Calu3 (cell line): ENCODE data around the gene MED23. TPM values are rescaled to one million over a fixed set of nuclear protein-coding genes. Genes with fewer than 3 reads are reported as not detected.

Source experiments
- BruUV-seq: library from RNA; stranded (reverse); fragments of 400-500 nt; replicated peaks from 2 replicates; lab custom pipeline; 2021; lab: Mats Ljungman, UMichigan
- CTCF ChIA-PET: fragments of 300-600 bp; sonication (Branson Sonifier 250); formaldehyde crosslinking; loops from one replicate; lab custom pipeline; 2022; ENCODE audit warnings: antibody characterized with exemption; lab: Charles Lee
- DNase-seq: peaks from one replicate; pipeline ENCODE4 v3.0.0; 2022
- H3K27ac Mint-ChIP-seq: one replicate; pipeline ENCODE4 v1.8.0; 2022; ENCODE audit warnings: mixed read lengths; ENCODE audit not compliant: unreplicated experiment
- H3K27me3 Mint-ChIP-seq: one replicate; pipeline ENCODE4 v1.8.0; 2022; ENCODE audit warnings: mixed read lengths; ENCODE audit not compliant: unreplicated experiment
- H3K36me3 Mint-ChIP-seq: one replicate; pipeline ENCODE4 v1.8.0; 2022; ENCODE audit warnings: mild to moderate bottlenecking, moderate library complexity, mixed read lengths; ENCODE audit not compliant: insufficient read depth, unreplicated experiment
- H3K4me1 Mint-ChIP-seq: one replicate; pipeline ENCODE4 v1.8.0; 2022; ENCODE audit warnings: mild to moderate bottlenecking, low read depth, mixed read lengths; ENCODE audit not compliant: unreplicated experiment
- H3K4me3 Mint-ChIP-seq: one replicate; pipeline ENCODE4 v1.8.0; 2022; ENCODE audit warnings: mild to moderate bottlenecking, low read depth, moderate library complexity, mixed read lengths; ENCODE audit not compliant: unreplicated experiment
- H3K9me3 Mint-ChIP-seq: one replicate; pipeline ENCODE4 v1.8.0; 2022; ENCODE audit warnings: low read depth, mixed read lengths; ENCODE audit not compliant: unreplicated experiment
- intact Hi-C: fragments of 100-400 bp; cut with micrococcal nuclease; formaldehyde crosslinking; loops from one replicate; pipeline ENCODE4 v1.10.0; 2022; ENCODE audit not compliant: unreplicated experiment
- total RNA-seq: library from RNA; stranded (reverse); gene quantifications from 2 replicates; pipeline ENCODE4 v1.2.3, GENCODE V29; 2022
- TF ChIP-seq, protein P1 (sequence below): fragments of 200-600 bp; IDR thresholded peaks from one replicate; pipeline ENCODE4 v1.8.0; 2022; ENCODE audit warnings: antibody characterized with exemption; ENCODE audit not compliant: unreplicated experiment

MED23 gene
- total RNA-seq, 1 experiment from 2014 or later: 31.0 TPM

DNA sequence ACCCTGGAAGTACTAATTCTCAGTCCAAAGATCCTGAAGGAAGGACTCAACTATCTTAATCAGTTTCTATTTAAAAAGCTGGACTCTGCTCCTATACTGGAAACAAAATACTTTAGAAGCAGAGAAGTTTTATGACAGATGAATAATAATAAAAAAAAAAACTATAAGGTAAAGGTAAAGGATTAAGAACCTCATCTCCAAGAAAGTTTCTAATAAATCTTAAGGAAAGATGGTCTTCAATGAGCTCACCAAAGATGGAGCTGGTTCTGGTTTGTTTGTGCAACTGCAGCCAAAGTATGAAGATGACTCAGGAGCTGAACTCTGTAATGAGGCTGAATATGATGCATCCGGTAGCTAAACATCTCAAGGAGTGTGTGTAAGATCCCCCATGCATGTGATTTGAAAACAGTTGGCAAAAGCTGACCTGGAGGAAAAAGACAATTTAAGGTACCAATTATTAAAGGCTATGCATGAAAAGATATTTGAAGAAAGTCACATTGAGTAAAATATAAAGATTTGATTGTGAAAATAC lies 25.2 kb downstream of the MED23 start:
- H3K4me1 Mint-ChIP-seq: no peaks in the 10 kb centered on the region
- H3K4me3 Mint-ChIP-seq: no peak overlapping the region
- CTCF ChIA-PET: interaction anchor here (0.7 to 1.1 kb wide), 3 partner anchors 18 to 69 kb away, joined by 3 to 6 read pairs (median 4); partner anchors contain the start of gene MED23
- no peaks in the 10 kb centered on the region for H3K27me3 Mint-ChIP-seq
- TF ChIP-seq, protein P1, sequence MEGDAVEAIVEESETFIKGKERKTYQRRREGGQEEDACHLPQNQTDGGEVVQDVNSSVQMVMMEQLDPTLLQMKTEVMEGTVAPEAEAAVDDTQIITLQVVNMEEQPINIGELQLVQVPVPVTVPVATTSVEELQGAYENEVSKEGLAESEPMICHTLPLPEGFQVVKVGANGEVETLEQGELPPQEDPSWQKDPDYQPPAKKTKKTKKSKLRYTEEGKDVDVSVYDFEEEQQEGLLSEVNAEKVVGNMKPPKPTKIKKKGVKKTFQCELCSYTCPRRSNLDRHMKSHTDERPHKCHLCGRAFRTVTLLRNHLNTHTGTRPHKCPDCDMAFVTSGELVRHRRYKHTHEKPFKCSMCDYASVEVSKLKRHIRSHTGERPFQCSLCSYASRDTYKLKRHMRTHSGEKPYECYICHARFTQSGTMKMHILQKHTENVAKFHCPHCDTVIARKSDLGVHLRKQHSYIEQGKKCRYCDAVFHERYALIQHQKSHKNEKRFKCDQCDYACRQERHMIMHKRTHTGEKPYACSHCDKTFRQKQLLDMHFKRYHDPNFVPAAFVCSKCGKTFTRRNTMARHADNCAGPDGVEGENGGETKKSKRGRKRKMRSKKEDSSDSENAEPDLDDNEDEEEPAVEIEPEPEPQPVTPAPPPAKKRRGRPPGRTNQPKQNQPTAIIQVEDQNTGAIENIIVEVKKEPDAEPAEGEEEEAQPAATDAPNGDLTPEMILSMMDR: no peak
- H3K9me3 Mint-ChIP-seq: no peaks in the 10 kb centered on the region
- no peak for DNase-seq
- no peak overlapping the region for H3K27ac Mint-ChIP-seq
- H3K36me3 Mint-ChIP-seq: peaks cover 13% of the 10 kb centered on the region
- intact Hi-C loops: no loop called here
- no TSS peak for BruUV-seq

DNA sequence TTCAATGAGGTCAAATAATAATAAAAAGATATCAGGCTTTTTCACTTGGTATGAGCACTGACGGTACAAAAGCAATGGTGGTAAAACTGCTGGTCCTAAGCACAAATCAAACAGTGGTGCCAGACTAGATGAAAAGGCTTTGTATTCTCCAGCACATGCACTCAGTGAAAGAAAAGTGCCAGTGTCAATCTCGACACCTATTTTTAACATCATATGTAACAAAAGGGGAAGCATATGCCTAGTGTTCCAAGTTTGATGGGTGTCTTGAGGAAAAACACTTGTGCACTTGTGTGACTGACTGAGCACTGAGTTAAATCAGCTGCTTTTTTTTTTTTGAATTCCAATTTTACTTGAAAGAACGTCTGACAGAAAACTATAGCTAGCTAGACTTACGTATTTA lies 27.3 kb downstream of the MED23 start:
- TF ChIP-seq, protein P1: no peak
- DNase-seq: no peak
- CTCF ChIA-PET: no interaction called here
- Mint-ChIP-seq H3K4me1 (no peaks in the 10 kb centered on the region), H3K9me3 (no peaks in the 10 kb centered on the region), H3K27me3 (no peaks in the 10 kb centered on the region), H3K27ac (no peak overlapping the region), H3K36me3 (peaks cover 24% of the 10 kb centered on the region), H3K4me3 (no peak overlapping the region)
- BruUV-seq: no TSS peak
- intact Hi-C loops: no loop called here

DNA sequence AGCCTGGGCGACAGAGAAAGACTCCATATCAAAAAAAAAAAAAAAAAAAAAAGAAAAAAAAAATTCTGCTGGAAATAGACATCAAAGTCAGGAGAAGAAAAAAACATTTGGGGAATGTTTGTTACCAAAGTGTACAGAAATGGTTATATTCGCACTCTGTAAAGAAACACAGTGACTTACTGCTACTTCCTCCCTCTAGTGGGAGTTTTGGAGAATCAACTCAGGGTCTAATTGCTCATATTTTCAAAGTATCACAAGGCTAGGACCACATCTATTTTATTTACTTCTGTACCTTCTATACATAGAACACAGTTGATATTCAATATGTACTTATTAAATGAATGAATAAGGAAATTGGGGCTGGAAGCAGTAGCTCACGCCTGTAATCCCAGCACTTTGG lies 30.6 kb downstream of the MED23 start:
- intact Hi-C loops: no loop called here
- no peak overlapping the region for H3K4me3 Mint-ChIP-seq
- H3K27ac Mint-ChIP-seq: no peak overlapping the region
- H3K9me3 Mint-ChIP-seq: no peaks in the 10 kb centered on the region
- CTCF ChIA-PET: interaction anchor here (0.6 to 0.7 kb wide), 2 partner anchors 10 to 702 kb away, joined by 4 to 5 read pairs; no protein-coding TSS in a partner anchor
- no peaks in the 10 kb centered on the region for H3K27me3 Mint-ChIP-seq
- TF ChIP-seq, protein P1: peak; percentile 35
- no peak for DNase-seq
- no peaks in the 10 kb centered on the region for H3K4me1 Mint-ChIP-seq
- peaks cover 36% of the 10 kb centered on the region for H3K36me3 Mint-ChIP-seq
- BruUV-seq: no TSS peak

DNA sequence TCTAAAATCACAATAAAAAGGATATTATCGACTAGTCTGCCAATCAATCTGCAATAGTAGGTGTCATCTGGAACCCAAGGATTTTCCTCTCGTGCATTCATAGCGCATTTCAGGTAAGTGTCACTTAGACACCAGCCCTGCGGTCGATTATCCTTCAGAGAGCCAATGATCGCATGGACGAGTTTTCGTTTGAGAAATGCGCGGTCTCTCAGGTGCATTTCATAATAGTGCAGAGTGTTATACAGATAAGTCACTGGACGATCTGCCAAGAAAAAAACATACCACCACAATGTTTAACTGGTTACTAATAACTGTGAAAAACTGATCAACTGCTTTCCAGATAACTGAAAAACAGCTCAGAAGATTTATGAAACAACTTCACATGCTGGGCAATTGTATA lies 34.0 kb downstream of the MED23 start:
- Mint-ChIP-seq H3K27me3 (no peaks in the 10 kb centered on the region), H3K9me3 (no peaks in the 10 kb centered on the region), H3K4me3 (no peak overlapping the region), H3K4me1 (no peaks in the 10 kb centered on the region), H3K36me3 (peaks cover 43% of the 10 kb centered on the region), H3K27ac (no peak overlapping the region)
- TF ChIP-seq, protein P1: no peak
- intact Hi-C loops: no loop called here
- no peak for DNase-seq
- CTCF ChIA-PET: no interaction called here
- no TSS peak for BruUV-seq
